Brain microvascular endothelial cell (primary cell): Measurements from ENCODE around the gene TAF15.

Experiments used
- DNase-seq: peaks from one replicate; pipeline ENCODE4 v3.0.0-alpha.2; 2020
- H3K27ac ChIP-seq: fragments of 250-450 bp; sonication (Bioruptor Pico); 2 replicates; pipeline ENCODE4 v1.5.1; 2020; ENCODE audit warnings: mild to moderate bottlenecking, moderate library complexity
- H3K27me3 ChIP-seq: fragments of 250-450 bp; sonication (Bioruptor Pico); replicated peaks from 2 replicates; pipeline ENCODE4 v1.5.1; 2020; ENCODE audit warnings: mild to moderate bottlenecking
- H3K36me3 ChIP-seq: fragments of 250-450 bp; sonication (Bioruptor Pico); replicated peaks from 2 replicates; pipeline ENCODE4 v1.5.1; 2020; ENCODE audit warnings: mild to moderate bottlenecking
- H3K4me3 ChIP-seq: 2 replicates; pipeline ENCODE4 v1.5.1; 2011; ENCODE audit warnings: low read depth, mild to moderate bottlenecking, control low read depth, low read length, moderate library complexity
- in situ Hi-C: cut with HindIII; loops from 2 replicates; pipeline ENCODE4 v1.10.0; 2017; ENCODE audit warnings: low sequenced_read_pairs, low pct_ligation_motif_present
- TF ChIP-seq, protein P1 (sequence below): IDR thresholded peaks from 2 replicates; pipeline ENCODE4 v1.5.1; 2011; ENCODE audit warnings: low read depth, mild to moderate bottlenecking, moderate library complexity, low read length, control low read depth, inconsistent platforms; ENCODE audit errors: missing control alignments

TAF15 gene

DNA sequence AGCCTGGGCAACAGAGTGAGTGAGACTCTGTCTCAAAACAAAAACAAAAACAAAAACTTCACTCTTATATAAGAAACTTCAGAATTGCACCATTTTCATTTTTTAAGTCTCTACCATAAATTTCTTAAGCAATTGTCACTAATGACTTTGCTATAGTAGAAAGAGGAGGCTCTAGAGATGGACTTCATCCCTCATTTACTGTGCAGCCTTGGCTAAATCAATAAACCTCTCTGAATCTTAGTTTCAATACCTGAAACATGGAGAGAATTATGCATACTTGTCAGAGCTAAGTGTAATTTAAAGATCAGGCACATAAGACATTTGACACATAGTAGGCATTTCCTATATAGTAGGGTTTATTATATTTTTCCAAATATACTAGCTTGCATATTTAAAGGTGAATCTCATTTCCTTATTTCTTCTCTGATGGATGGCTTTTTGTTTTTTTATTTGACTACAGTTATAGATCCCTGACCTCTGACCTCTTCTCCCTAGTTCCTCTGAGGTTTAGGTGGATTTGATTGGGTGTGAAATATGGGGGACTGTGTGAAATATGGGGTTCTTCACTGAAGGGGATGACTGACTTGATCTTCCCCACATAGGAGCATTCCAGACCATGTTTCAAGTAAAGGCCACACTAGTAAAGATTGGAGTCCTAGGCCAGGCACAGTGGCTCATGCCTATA, 68.2 kb downstream of the TAF15 start:
- Histone ChIP-seq H3K4me3 (no peak overlapping the region), H3K27me3 (no peaks in the 10 kb centered on the region), H3K36me3 (no peaks in the 10 kb centered on the region), H3K27ac (no peak overlapping the region)
- in situ Hi-C loops = no loop called here
- DNase-seq = no peak
- TF ChIP-seq, protein P1, sequence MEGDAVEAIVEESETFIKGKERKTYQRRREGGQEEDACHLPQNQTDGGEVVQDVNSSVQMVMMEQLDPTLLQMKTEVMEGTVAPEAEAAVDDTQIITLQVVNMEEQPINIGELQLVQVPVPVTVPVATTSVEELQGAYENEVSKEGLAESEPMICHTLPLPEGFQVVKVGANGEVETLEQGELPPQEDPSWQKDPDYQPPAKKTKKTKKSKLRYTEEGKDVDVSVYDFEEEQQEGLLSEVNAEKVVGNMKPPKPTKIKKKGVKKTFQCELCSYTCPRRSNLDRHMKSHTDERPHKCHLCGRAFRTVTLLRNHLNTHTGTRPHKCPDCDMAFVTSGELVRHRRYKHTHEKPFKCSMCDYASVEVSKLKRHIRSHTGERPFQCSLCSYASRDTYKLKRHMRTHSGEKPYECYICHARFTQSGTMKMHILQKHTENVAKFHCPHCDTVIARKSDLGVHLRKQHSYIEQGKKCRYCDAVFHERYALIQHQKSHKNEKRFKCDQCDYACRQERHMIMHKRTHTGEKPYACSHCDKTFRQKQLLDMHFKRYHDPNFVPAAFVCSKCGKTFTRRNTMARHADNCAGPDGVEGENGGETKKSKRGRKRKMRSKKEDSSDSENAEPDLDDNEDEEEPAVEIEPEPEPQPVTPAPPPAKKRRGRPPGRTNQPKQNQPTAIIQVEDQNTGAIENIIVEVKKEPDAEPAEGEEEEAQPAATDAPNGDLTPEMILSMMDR = no peak

DNA sequence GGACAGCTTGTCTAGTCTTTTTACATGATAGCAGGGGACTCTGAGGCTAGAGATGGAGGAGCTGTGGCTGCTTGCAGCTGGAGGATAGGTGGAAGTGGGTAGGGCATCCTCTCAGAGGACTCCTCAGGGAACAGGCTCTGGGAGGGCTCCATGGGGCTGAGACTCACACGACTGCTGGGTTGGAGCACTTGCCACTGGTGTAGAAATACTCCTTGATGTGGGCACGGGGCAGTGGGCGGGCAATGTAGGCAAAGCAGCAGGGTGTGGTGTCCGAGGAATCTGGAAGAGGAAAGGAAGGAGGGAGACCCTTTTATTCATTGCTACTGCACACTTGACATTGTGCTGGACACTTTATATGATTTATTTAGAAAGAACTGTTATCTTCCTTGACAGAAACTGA, 69.1 kb downstream of the TAF15 start:
- DNase-seq = no peak
- TF ChIP-seq, protein P1 = no peak
- H3K36me3 ChIP-seq = no peaks in the 10 kb centered on the region
- in situ Hi-C loops = no loop called here
- H3K27me3 ChIP-seq = no peaks in the 10 kb centered on the region
- no peak overlapping the region for H3K4me3 ChIP-seq
- H3K27ac ChIP-seq = no peak overlapping the region

DNA sequence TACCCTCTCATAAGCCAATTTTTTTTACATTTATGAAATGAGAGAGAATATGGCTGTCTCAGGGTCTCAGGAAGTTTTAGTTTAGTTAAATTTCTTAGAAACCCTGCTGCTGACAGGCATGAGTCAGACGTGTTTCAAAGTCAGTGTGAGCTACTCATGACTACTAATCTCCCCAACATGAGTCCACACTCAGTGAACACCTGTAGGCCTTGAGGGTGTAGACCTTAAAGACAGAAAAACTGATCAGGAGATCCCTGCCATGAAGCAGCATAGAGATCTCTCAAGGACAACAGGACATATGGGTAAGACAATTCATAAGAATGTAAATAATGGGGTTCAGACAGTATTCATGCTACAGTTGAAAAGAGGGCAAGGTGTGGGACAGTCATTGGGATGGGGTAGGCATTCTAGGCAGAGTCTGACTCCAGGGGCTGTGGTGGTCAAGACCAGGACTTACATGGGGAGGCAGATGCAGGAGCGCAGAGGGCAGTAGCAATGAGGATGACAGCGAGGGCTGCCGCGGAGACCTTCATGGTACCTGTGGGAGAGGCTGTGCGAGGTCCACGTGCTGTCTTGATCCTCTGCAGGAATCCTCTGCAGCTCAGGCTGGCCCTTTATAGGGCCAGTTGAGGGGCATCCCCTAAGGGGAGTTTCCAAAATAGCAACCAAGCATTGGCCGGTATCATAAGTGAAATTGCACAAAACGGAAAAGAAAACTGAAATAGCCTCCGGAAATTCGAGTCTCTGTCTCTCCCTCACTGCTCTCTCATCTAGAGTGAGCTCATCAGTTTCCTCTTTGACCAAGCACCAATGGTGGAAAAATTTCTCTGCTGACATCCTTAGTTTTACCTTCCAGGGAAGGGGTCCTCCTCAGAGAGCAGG, 70.7 kb downstream of the TAF15 start, which contains the start of gene CCL5:
TSS of gene CCL5 (minus strand) at position 588 of the 882 bp plus-strand sequence.
- Histone ChIP-seq H3K27me3 (no peaks in the 10 kb centered on the region), H3K27ac (no peak within 1 kb of the TSS), H3K4me3 (no peak within 1 kb of the TSS), H3K36me3 (no peaks in the 10 kb centered on the region)
- in situ Hi-C loops = no loop called here
- DNase-seq = no peak
- TF ChIP-seq, protein P1 = no peak

DNA sequence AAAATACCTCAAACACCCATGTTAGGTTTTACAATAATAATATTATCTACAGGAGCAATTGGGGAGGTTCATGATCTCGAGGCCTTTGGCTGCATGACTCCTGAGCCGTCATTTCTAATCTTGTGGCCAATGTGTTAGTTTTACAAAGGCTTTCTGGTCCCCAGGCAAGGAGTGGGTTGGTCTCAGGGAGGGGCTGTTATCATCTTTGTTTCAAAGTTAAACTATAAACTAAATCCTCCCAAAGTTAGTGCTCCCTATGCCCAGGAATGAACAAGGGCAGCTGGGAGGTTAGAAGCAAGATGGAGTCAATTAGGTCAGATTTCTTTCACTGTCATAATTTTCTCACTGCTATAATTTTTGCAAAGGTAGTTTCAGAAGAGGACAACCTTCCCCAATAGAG, 80.0 kb downstream of the TAF15 start:
- in situ Hi-C loops = no loop called here
- TF ChIP-seq, protein P1 = no peak
- DNase-seq = no peak
- Histone ChIP-seq H3K27me3 (no peaks in the 10 kb centered on the region), H3K4me3 (no peak overlapping the region), H3K27ac (no peak overlapping the region), H3K36me3 (no peaks in the 10 kb centered on the region)

DNA sequence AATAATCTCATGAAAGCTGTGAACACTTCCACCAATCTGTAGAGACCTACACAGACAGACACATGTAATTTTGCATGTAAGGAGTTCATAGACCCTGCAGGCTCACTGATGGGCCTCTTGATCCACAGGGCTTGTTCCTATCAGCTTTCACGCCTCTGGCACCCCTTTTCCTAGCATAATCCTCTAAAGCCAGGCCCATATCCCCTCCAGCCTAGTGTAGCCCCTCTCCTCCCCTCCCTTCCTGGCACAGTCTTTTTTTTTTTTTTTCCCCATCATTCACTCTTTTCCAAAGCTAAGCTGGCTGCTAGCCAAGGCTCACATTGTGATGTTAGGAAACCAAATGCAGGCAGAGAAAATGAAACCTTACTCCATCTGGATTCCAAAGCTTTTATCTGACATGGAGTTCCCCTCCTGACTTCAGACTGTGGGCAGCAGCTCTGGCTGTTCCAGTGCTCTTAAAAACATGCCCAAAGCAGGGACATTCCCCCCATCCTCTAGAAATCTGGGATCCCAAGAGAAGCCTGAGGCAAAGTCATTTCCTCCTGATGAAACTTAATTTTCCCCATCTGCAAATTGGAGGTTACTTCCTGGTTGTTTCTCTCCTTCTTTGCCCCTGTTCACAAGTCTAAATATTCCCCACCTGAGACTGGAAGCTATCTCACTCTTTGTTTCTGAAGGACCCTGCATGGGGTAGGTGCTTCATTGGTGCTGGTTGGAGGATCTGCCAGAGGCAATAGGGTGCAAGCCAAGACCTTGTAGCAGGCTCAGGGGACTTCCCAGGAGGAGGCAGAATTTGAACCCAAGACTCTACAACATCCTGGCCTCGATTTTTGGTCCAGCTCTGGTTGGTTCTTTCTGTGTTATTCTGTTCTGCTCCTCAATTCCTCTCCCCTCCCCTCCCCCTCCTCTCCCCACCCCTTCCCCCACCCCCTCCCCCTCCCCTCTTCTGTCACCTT, 80.8 kb downstream of the TAF15 start:
- in situ Hi-C loops = no loop called here
- peak; percentile 68 for DNase-seq
- Histone ChIP-seq H3K36me3 (no peaks in the 10 kb centered on the region), H3K4me3 (no peak overlapping the region), H3K27ac (peak overlapping the region; percentile 73), H3K27me3 (no peaks in the 10 kb centered on the region)
- TF ChIP-seq, protein P1 = no peak
